ENCODE measurements around the gene UBAP1L. TPM values are rescaled to one million over a fixed set of nuclear protein-coding genes. Genes with fewer than 3 reads are reported as not detected.
"Not testable (repeated sequence)": the region's sequence is repeated elsewhere in the genome, so short reads cannot be mapped to it uniquely, and the experiment has no call there.

Gene UBAP1L
- total and polyA plus RNA-seq, 2 experiments from 2014 or later, result 1.6 to 5.1 TPM

- Histone ChIP-seq H3K36me3 (peaks cover 30% of the 10 kb centered on the region), H3K9me3 (ENCODE audit: low read depth) (no peaks in the 10 kb centered on the region), H3K27me3 (no peaks in the 10 kb centered on the region), H3K27ac (no peak overlapping the region), H3K4me1 (ENCODE audit: low read depth) (no peaks in the 10 kb centered on the region), H3K4me3 (no peak overlapping the region)
- TF ChIP-seq CTCF (IDR thresholded peaks at IDR 0.05; ENCODE audit: low read depth, low read length), result no peak
- DNase-seq (ENCODE audit: low read depth in 1 of 2, low spot score in 1 of 2), result no peak
Observed at GRCh38 chr15:65146438-65146837, 31.4 kb upstream of the UBAP1L start.

GRCh38 chr15:65138631-65139030 lies 23.6 kb upstream of the UBAP1L start:
- H3K4me1 ChIP-seq (ENCODE audit: low read depth); H3K27ac ChIP-seq; H3K4me3 ChIP-seq; H3K9me3 ChIP-seq (ENCODE audit: low read depth); H3K36me3 ChIP-seq; DNase-seq (ENCODE audit: low read depth in 1 of 2, low spot score in 1 of 2); H3K27me3 ChIP-seq: not testable (repeated sequence)

GRCh38 chr15:65137893-65138292 lies 22.9 kb upstream of the UBAP1L start:
- H3K4me1 ChIP-seq (ENCODE audit: low read depth); H3K27ac ChIP-seq; DNase-seq (ENCODE audit: low read depth in 1 of 2, low spot score in 1 of 2); H3K4me3 ChIP-seq; H3K36me3 ChIP-seq; H3K27me3 ChIP-seq; H3K9me3 ChIP-seq (ENCODE audit: low read depth): not testable (repeated sequence)

- DNase-seq (ENCODE audit: low read depth in 1 of 2, low spot score in 1 of 2); H3K4me3 ChIP-seq: not testable (repeated sequence)
Observed at GRCh38 chr15:65137089-65137488, 22.1 kb upstream of the UBAP1L start.

GRCh38 chr15:65134538-65134937 lies 19.5 kb upstream of the UBAP1L start:
- Histone ChIP-seq H3K27ac (no peak overlapping the region), H3K9me3 (ENCODE audit: low read depth) (no peaks in the 10 kb centered on the region), H3K4me1 (ENCODE audit: low read depth) (peaks cover 10% of the 10 kb centered on the region), H3K4me3 (no peak overlapping the region), H3K36me3 (peaks cover 2% of the 10 kb centered on the region), H3K27me3 (no peaks in the 10 kb centered on the region)
- DNase-seq (ENCODE audit: low read depth in 1 of 2, low spot score in 1 of 2), result no peak
- TF ChIP-seq CTCF (IDR thresholded peaks at IDR 0.05; ENCODE audit: low read depth, low read length), result no peak

More at GRCh38 chr15:65137089-65137488, 22.1 kb upstream of the UBAP1L start:
- not testable (repeated sequence) for H3K27me3 ChIP-seq; H3K4me1 ChIP-seq (ENCODE audit: low read depth); H3K9me3 ChIP-seq (ENCODE audit: low read depth); H3K27ac ChIP-seq; H3K36me3 ChIP-seq

GRCh38 chr15:65133548-65134200 lies 18.7 kb upstream of the UBAP1L start, which contains the start of gene PDCD7:
Gene PDCD7, minus strand, starts transcription at chr15:65133808. Its CDS starts 27 bp downstream, at chr15:65133781.
- peak; percentile 94 for DNase-seq (ENCODE audit: low read depth in 1 of 2, low spot score in 1 of 2)
- Histone ChIP-seq H3K9me3 (ENCODE audit: low read depth) (no peaks in the 10 kb centered on the region), H3K27ac (peak within 1 kb of the TSS; percentile 95), H3K36me3 (peaks cover 9% of the 10 kb centered on the region), H3K4me1 (ENCODE audit: low read depth) (peaks cover 10% of the 10 kb centered on the region), H3K4me3 (peak within 1 kb of the TSS; percentile 88), H3K27me3 (no peaks in the 10 kb centered on the region)
- TF ChIP-seq CTCF (IDR thresholded peaks at IDR 0.05; ENCODE audit: low read depth, low read length), result no peak

GRCh38 chr15:65132878-65133547 lies 18.0 kb upstream of the UBAP1L start:
- TF ChIP-seq CTCF (IDR thresholded peaks at IDR 0.05; ENCODE audit: low read depth, low read length), result no peak
- DNase-seq (ENCODE audit: low read depth in 1 of 2, low spot score in 1 of 2), result peak; percentile 63 to 69
- Histone ChIP-seq H3K36me3 (peaks cover 16% of the 10 kb centered on the region), H3K4me1 (ENCODE audit: low read depth) (peaks cover 10% of the 10 kb centered on the region), H3K27ac (peak overlapping the region; percentile 95), H3K4me3 (peak overlapping the region; percentile 88), H3K27me3 (no peaks in the 10 kb centered on the region), H3K9me3 (ENCODE audit: low read depth) (no peaks in the 10 kb centered on the region)
